Panc1 (cell line): ENCODE data around the gene GCHFR. TPM values are rescaled to one million over a fixed set of nuclear protein-coding genes. Genes with fewer than 3 reads are reported as not detected.

Experiments
- ATAC-seq: fragments of 200-7000 bp; cut with Tn5 transposase; 2 replicates; pipeline ENCODE4 v1.9.1; 2020; ENCODE audit warnings: mild to moderate bottlenecking, moderate library complexity
- BruUV-seq: library from RNA; stranded (reverse); fragments of 400-500 nt; replicated peaks from 2 replicates; lab custom pipeline; 2021; lab: Mats Ljungman, UMichigan
- CTCF ChIA-PET: fragments of 300-600 bp; sonication (Branson Sonifier 250); formaldehyde crosslinking; loops from one replicate; lab custom pipeline; 2022; ENCODE audit warnings: antibody characterized with exemption; lab: Charles Lee
- POLR2A ChIA-PET: fragments of 300-600 bp; sonication (Branson Sonifier 250); formaldehyde crosslinking; loops from one replicate; lab custom pipeline; 2022; ENCODE audit warnings: antibody characterized with exemption; lab: Charles Lee
- DNase-seq: peaks from one replicate; pipeline ENCODE4 v3.0.0-alpha.2; 2010; ENCODE audit warnings: low read depth, low spot score
- H3K27ac ChIP-seq: 2 replicates; pipeline ENCODE4 v1.5.1; 2011; ENCODE audit warnings: mild to moderate bottlenecking, low read length, inconsistent platforms
- H3K27me3 ChIP-seq: fragments of 200-500 bp; sonication (Bioruptor generic); 2 replicates; pipeline ENCODE4 v1.6.0; 2014; ENCODE audit warnings: low read length, inconsistent platforms; ENCODE audit not compliant: control insufficient read depth, insufficient read depth
- H3K36me3 ChIP-seq: fragments of 200-500 bp; sonication (Bioruptor generic); 2 replicates; pipeline ENCODE4 v1.5.1; 2014; ENCODE audit warnings: inconsistent platforms, mild to moderate bottlenecking, low read length, moderate library complexity; ENCODE audit not compliant: control insufficient read depth, insufficient read depth
- H3K4me1 ChIP-seq: 2 replicates; pipeline ENCODE4 v1.5.1; 2011; ENCODE audit warnings: inconsistent platforms, mild to moderate bottlenecking, low read length, moderate library complexity; ENCODE audit not compliant: control insufficient read depth, insufficient read depth
- H3K4me3 ChIP-seq, 2 experiments: 2 replicates each; pipeline ENCODE4 v1.5.1; 2011 to 2012; ENCODE audit warnings: low read depth in 2 of 2, low read length in 2 of 2, mild to moderate bottlenecking in 2 of 2, inconsistent platforms in 1 of 2, moderate library complexity in 1 of 2
- H3K9me3 ChIP-seq: fragments of 200-500 bp; sonication (Bioruptor generic); 2 replicates; pipeline ENCODE4 v1.5.1; 2014; ENCODE audit warnings: low read depth, mild to moderate bottlenecking, inconsistent platforms, low read length, moderate library complexity; ENCODE audit not compliant: control insufficient read depth, insufficient read depth
- CTCF ChIP-seq: fragments of 450-650 bp; IDR thresholded peaks from 2 replicates; pipeline ENCODE4 v1.5.1; 2017; ENCODE audit warnings: mild to moderate bottlenecking
- POLR2AphosphoS5 ChIP-seq: IDR thresholded peaks from 2 replicates; pipeline ENCODE4 v1.6.1; 2012; ENCODE audit warnings: mild to moderate bottlenecking, low read depth, low read length, moderate library complexity
- REST ChIP-seq, 2 experiments: IDR thresholded peaks; 2 replicates each; pipeline ENCODE4 v1.6.1; 2011 to 2012; ENCODE audit warnings: low read depth in 2 of 2, control low read depth in 1 of 2, low read length in 1 of 2, mild to moderate bottlenecking in 1 of 2, moderate library complexity in 1 of 2; ENCODE audit not compliant: insufficient read depth in 1 of 2
- SIN3A ChIP-seq: IDR thresholded peaks from 2 replicates; pipeline ENCODE4 v1.6.1; 2012; ENCODE audit warnings: low read depth, mild to moderate bottlenecking, low read length, moderate library complexity, borderline replicate concordance; ENCODE audit not compliant: insufficient read depth
- TCF7L2 ChIP-seq: IDR thresholded peaks from 2 replicates; pipeline ENCODE4 v1.6.1; 2011; ENCODE audit warnings: mild to moderate bottlenecking, low read depth, low read length, inconsistent platforms
- in situ Hi-C: cut with HindIII; loops from 2 replicates; pipeline ENCODE4 v1.10.0; 2016; ENCODE audit warnings: low sequenced_read_pairs, low pct_unique_long_range_greater_than_20kb
- intact Hi-C: fragments of 100-400 bp; cut with micrococcal nuclease; formaldehyde crosslinking; loops from one replicate; pipeline ENCODE4 v1.10.0; 2022; ENCODE audit not compliant: unreplicated experiment
- total RNA-seq: library from RNA; stranded (reverse); gene quantifications from one replicate; pipeline ENCODE4 v1.2.1, GENCODE V29; 2021; ENCODE audit not compliant: unreplicated experiment

The GCHFR gene
- total RNA-seq, 1 experiment from 2014 or later = 37.2 TPM

GRCh38 chr15:40771242-40771641, 7.4 kb downstream of the GCHFR start:
- intact Hi-C loops (no loop called here), in situ Hi-C loops (no loop called here)
- Histone ChIP-seq H3K27me3 (no peaks in the 10 kb centered on the region), H3K36me3 (no peaks in the 10 kb centered on the region), H3K9me3 (no peaks in the 10 kb centered on the region), H3K4me1 (peaks cover 24% of the 10 kb centered on the region), H3K27ac (no peak overlapping the region), H3K4me3 (no peak overlapping the region)
- POLR2A ChIA-PET = no interaction called here
- DNase-seq (no peak), ATAC-seq (no peak)
- no peak for TF ChIP-seq POLR2AphosphoS5
- no peak for TF ChIP-seq TCF7L2
- no peak for TF ChIP-seq CTCF
- CTCF ChIA-PET = no interaction called here
- BruUV-seq = no TSS peak

DNA sequence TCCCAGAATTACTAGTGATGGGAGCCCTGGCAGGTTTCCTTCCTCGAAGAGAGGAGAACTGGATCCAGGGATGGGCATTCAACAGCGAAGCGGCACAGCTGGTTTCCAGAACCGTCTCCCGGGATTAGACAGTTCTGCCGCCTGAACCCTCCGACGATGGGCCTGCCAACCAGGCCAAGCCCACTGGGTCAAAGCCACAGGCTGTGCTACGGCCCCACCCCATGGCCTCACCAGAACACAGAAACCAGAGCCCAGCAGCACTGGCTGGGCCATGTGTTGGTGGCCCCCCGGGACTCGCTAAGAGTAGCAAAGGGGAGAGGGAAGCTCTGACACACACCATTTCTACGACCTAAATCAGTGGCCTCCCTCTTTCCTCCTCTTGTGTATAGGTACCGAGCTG, 8.1 kb downstream of the GCHFR start:
- H3K36me3 ChIP-seq = no peaks in the 10 kb centered on the region
- no TSS peak for BruUV-seq
- no peak for DNase-seq
- ChIA-PET POLR2A (no interaction called here), CTCF (no interaction called here)
- intact Hi-C loops = no loop called here
- no peak overlapping the region for H3K4me3 ChIP-seq
- peaks cover 16% of the 10 kb centered on the region for H3K4me1 ChIP-seq
- in situ Hi-C loops = no loop called here
- H3K27me3 ChIP-seq = no peaks in the 10 kb centered on the region
- H3K27ac ChIP-seq = no peak overlapping the region
- TF ChIP-seq SIN3A (no peak), REST (IDR thresholded peaks at IDR 0.05; ENCODE audit: insufficient read depth in 1 of 2, low read depth in 2 of 2, low read length in 1 of 2) (no peak), TCF7L2 (no peak), POLR2AphosphoS5 (no peak), CTCF (no peak)
- H3K9me3 ChIP-seq = no peaks in the 10 kb centered on the region
- no peak for ATAC-seq

DNA sequence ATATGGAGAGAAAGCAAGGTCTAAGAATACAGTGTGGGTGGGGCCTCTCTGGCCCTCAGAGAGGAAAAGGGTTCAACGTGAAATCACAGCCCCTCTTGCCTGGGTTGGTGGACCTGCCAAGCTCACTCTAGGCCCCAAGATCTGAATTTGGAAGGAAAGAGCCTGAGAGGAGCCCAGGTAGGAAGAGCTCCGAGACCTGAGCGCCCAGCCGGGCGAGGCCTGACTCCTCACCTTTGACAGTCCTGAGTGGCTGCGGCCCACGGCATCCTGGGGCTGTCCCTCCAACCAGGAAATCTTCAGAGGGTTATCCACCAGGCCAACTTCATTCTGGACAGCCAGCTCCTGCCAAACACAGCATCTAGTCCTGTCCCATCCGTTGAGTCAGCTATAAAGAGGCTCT, 9.6 kb downstream of the GCHFR start:
- DNase-seq = no peak
- in situ Hi-C loops (no loop called here), intact Hi-C loops (no loop called here)
- ChIA-PET POLR2A (no interaction called here), CTCF (no interaction called here)
- ATAC-seq = no peak
- no peak overlapping the region for H3K27ac ChIP-seq
- no peaks in the 10 kb centered on the region for H3K27me3 ChIP-seq
- no TSS peak for BruUV-seq
- H3K9me3 ChIP-seq = no peaks in the 10 kb centered on the region
- peaks cover 11% of the 10 kb centered on the region; the same call in 1 of the 2 replicates for H3K4me1 ChIP-seq
- H3K36me3 ChIP-seq = no peaks in the 10 kb centered on the region
- no peak for TF ChIP-seq POLR2AphosphoS5
- no peak for TF ChIP-seq CTCF
- TF ChIP-seq REST (IDR thresholded peaks at IDR 0.05; ENCODE audit: insufficient read depth in 1 of 2, low read depth in 2 of 2, low read length in 1 of 2) = no peak
- TF ChIP-seq SIN3A = no peak
- no peak for TF ChIP-seq TCF7L2
- H3K4me3 ChIP-seq = no peak overlapping the region
